ENCODE data around the gene PARD3.
"Not testable (repeated sequence)": the region's sequence is repeated elsewhere in the genome, so short reads cannot be mapped to it uniquely, and the experiment has no call there.

The PARD3 gene

DNA sequence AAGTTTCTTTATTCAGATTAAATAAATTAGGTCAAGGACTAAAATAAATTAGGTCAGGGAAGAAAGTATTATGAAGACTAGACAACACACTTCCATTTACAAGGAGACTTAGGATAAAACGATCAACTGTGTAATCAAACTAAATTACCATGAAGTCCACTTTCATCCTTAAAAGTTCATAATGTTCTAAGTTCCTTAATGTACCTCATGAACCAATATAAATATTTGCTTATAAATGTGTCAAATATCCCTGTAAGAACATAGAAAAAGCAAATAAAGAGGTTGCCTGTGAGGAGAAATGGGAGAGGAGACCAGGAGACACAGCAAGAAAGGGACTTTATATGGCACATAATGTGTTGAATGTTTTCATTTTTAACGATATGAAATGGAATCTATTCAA, 345.6 kb downstream of the PARD3 start:
- DNase-seq (ENCODE audit: low read depth, low spot score) = no peak

DNA sequence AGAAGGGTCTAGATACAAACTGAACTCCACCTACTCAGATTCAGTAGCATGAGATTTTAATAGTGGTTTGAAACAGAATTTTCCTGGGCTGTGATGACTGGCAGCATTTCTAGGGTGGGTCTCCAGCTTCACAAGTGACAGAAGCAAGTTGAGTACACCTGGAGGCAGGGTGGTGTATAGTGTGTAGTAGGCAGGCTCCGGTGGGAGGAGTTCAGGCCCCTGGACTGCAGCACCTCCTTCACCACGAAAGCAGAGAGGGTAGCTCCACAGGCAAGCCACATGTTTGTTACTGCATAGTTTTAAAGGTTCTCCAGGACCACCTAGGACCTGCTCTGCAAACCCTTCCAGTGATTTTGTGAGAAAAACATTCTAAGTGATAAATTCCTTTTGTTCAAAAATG, 347.2 kb downstream of the PARD3 start:
- DNase-seq (ENCODE audit: low read depth, low spot score) = no peak

GRCh38 chr10:34467364-34467763, 347.7 kb downstream of the PARD3 start:
- no peak for DNase-seq (ENCODE audit: low read depth, low spot score)

GRCh38 chr10:34465678-34466077, 349.4 kb downstream of the PARD3 start:
- no peak for DNase-seq (ENCODE audit: low read depth, low spot score)

DNA sequence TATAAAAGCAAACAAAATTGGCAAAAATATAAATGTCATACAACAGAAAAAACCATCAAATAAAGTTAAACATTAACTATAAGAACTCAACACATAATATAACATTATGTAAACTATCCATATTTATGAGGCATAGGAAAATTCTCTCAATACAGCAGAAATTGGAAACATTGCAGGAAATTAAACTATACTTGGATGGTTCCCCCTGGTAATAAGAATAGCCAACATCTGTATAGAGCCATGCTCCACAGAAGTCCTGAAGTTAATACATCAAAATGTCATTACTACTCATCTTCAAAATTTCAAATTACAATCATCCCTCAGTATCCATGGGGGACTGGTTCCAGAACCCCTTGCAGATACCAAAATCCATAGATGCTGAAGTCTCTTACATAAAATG, 350.5 kb downstream of the PARD3 start:
- DNase-seq (ENCODE audit: low read depth, low spot score) = no peak

- no peak for DNase-seq (ENCODE audit: low read depth, low spot score)
These were observed 351.1 kb downstream of the PARD3 start for GRCh38 chr10:34464000-34464399.

DNA sequence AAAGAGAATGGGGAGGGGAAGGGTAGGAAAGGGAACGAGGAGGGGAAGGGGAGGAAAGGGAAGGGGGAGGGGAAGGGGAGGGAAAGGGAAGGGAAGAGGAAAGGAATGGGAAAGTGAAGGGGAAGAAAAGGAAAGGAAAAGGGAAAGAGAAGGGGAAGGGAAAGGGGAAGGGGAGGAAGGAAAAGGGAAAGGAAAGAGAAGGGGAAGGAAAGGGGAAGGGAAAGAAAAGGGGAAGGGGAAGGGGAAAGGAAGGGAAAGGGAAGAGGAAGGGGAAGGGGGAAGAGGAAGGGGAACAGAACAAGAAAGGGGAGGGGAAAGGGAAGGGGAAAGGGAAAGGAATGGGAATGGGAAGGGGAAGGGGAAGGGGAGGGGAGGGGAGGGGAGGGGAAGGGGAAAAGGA, 352.1 kb downstream of the PARD3 start:
- no peak for DNase-seq (ENCODE audit: low read depth, low spot score)

- no peak for DNase-seq (ENCODE audit: low read depth, low spot score)
These were observed 353.0 kb downstream of the PARD3 start for GRCh38 chr10:34462056-34462455.

GRCh38 chr10:34454590-34455261, 360.4 kb downstream of the PARD3 start:
- DNase-seq (ENCODE audit: low read depth, low spot score) = no peak

DNA sequence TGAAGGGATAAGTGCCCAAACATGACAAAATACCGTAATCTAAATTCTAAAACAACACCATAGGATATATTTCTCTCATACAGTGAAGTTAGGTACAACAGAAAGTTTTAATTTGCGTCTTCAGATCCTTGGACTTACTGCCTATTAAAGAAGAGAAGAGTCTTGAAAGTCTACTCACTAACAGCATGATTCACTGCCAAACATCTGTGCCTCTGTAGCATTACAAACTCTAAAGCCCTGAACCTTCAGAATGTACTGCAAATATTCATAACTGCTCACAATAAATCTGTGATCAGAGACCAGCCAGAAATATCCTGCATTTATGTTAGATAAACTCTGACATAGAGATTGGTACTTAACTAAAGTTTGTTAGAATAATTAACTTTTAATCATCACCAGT, 365.3 kb downstream of the PARD3 start:
- no peak for DNase-seq (ENCODE audit: low read depth, low spot score)

- no peak for DNase-seq (ENCODE audit: low read depth, low spot score)
These were observed 369.0 kb downstream of the PARD3 start for GRCh38 chr10:34446049-34446448.

GRCh38 chr10:34444223-34445183, 370.6 kb downstream of the PARD3 start:
- DNase-seq (ENCODE audit: low read depth, low spot score) = no peak

GRCh38 chr10:34439386-34439785, 375.7 kb downstream of the PARD3 start:
- DNase-seq (ENCODE audit: low read depth, low spot score) = not testable (repeated sequence)

- no peak for DNase-seq (ENCODE audit: low read depth, low spot score)
These were observed 376.4 kb downstream of the PARD3 start for GRCh38 chr10:34438741-34439140.

DNA sequence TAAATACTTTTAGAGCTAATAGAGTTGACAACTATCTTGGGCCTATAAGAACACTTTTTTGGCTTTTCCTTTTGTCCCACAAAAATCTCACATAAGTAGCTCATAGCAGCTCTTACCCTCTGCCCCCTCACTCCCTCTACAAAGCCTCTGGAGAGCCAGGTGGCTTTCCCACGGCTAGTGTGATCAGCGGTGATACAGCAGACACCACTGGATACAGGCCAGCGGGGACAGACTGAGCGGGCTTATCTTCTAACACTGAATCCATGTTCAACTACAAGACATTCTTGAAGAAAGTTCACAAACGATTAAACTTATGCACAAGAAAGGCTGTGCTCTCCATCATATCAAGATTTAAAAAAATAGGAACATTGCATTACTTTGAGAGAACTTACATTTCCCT, 377.2 kb downstream of the PARD3 start:
- no peak for DNase-seq (ENCODE audit: low read depth, low spot score)

DNA sequence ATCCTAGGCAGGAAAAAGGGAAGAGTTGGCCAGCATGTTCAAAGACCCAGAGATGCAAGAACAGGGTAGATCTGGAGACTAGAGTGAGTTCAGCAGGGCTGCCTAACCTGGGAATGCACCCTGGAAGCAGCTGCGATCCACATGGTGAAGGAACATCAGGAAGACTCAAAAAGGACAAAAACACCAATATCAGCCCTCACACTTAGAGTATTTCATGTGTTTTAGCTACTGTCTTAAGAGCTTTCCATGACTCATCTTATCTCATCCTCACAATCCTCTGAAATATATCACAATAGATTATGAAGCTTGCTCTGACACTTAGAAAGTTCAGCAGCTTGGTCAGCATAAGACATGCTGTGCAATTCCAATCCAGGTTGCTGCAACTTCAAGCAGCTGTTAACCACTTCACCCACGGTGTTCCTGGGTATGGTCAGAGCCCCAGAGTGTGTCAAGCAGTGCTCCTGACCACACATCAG, 380.9 kb downstream of the PARD3 start:
- no peak for DNase-seq (ENCODE audit: low read depth, low spot score)

- no peak for DNase-seq (ENCODE audit: low read depth, low spot score)
These were observed 381.6 kb downstream of the PARD3 start for GRCh38 chr10:34433241-34434076.

GRCh38 chr10:34432589-34432988, 382.5 kb downstream of the PARD3 start:
- no peak for DNase-seq (ENCODE audit: low read depth, low spot score)

DNA sequence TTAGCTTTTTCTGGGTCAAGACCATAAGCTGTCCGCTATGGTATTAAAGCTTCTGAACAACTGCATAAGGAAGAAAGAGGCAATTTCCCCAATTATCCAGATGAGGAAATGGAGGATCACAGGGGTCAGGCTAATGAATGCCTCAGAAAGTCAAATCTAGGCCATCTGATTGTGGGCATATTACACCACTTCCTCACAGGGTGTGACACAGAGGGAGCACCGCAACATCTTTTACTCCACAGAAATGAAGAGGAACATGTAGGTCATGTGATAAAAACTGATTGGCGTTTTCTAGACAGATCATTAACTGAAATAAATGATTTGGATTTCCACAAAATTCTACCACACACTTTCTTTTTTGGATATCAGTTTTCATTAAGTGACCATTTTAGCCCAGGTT, 384.4 kb downstream of the PARD3 start:
- no peak for DNase-seq (ENCODE audit: low read depth, low spot score)

GRCh38 chr10:34428501-34428900, 386.6 kb downstream of the PARD3 start:
- DNase-seq (ENCODE audit: low read depth, low spot score) = no peak

DNA sequence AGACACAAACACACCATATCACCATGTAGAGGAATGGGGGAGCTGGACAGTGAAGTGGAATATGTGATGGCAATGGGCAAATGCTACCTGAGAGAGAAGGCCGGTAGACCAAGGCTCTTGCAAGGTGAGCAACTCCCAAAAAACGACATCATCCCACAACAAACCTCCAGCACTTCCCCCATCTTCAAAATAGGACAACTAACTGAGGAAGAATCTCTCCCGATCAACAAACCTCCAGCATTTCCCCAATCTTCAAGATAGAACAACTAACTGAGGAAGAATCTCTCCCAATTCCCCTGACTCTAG, 387.2 kb downstream of the PARD3 start:
- DNase-seq (ENCODE audit: low read depth, low spot score) = no peak

All from activated naive CD8-positive, alpha-beta T cell treated with anti-CD3 and anti-CD28 coated beads, Interleukin-2, amount 50 U/mL, for 16 hours (primary cell).